ENCODE results near the gene SIRPB1. TPM values are rescaled to one million over a fixed set of nuclear protein-coding genes. Genes with fewer than 3 reads are reported as not detected.
"Not testable (repeated sequence)": the region's sequence is repeated elsewhere in the genome, so short reads cannot be mapped to it uniquely, and the experiment has no call there.

Gene SIRPB1
- total RNA-seq, 1 experiment from 2014 or later: 7.6 TPM

DNA sequence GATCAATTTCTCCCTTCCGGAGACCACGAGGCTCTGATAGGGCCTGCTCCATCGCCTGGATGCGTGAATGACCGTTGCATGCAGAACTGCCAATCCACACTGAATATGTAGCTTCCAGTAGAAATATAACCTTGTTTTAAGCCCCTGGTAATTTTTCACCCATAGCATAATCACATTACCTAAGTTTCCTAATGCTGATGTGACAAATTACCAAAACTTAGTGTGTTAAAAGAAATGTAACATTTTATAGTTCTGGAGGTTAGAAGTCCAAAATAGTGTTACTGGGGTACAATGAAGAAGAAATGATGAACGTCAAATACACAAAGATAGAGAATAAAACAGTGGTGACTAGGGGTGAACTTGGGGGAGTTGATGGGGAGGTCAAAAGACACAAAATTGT lies 40.3 kb downstream of the SIRPB1 start:
- Histone ChIP-seq H3K36me3 (ENCODE audit: low read depth) (no peaks in the 10 kb centered on the region), H3K9me2 (ENCODE audit: insufficient read depth) (no peaks in the 10 kb centered on the region), H3K27me3 (ENCODE audit: insufficient read depth, low read depth) (no peaks in the 10 kb centered on the region), H3K4me3 (no peak overlapping the region), H3K27ac (no peak overlapping the region), H3K79me2 (ENCODE audit: low read depth) (no peaks in the 10 kb centered on the region), H4K20me1 (ENCODE audit: insufficient read depth) (no peaks in the 10 kb centered on the region), H3K9me3 (ENCODE audit: insufficient read depth, low read depth) (no peaks in the 10 kb centered on the region; the same call in 1 of the 2 replicates), H3K4me1 (replicated peaks; ENCODE audit: insufficient read depth) (peaks cover 15% of the 10 kb centered on the region), H3F3A (ENCODE audit: insufficient read depth, low read depth) (peaks cover 8% of the 10 kb centered on the region; the same call in 1 of the 2 replicates), H2AFZ (no peak overlapping the region), H3K4me2 (no peak overlapping the region)
- ChIA-PET POLR2A (ENCODE audit: unreplicated experiment) (no interaction called here), CTCF (no interaction called here)
- intact Hi-C loops (cut with micrococcal nuclease; ENCODE audit: unreplicated experiment): no loop called here
- TF ChIP-seq, protein P1, sequence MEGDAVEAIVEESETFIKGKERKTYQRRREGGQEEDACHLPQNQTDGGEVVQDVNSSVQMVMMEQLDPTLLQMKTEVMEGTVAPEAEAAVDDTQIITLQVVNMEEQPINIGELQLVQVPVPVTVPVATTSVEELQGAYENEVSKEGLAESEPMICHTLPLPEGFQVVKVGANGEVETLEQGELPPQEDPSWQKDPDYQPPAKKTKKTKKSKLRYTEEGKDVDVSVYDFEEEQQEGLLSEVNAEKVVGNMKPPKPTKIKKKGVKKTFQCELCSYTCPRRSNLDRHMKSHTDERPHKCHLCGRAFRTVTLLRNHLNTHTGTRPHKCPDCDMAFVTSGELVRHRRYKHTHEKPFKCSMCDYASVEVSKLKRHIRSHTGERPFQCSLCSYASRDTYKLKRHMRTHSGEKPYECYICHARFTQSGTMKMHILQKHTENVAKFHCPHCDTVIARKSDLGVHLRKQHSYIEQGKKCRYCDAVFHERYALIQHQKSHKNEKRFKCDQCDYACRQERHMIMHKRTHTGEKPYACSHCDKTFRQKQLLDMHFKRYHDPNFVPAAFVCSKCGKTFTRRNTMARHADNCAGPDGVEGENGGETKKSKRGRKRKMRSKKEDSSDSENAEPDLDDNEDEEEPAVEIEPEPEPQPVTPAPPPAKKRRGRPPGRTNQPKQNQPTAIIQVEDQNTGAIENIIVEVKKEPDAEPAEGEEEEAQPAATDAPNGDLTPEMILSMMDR (conservative IDR thresholded peaks at IDR 0.05): no peak
- TF ChIP-seq EZH2 (IDR thresholded peaks at IDR 0.05; ENCODE audit: low read depth): no peak
- no TSS peak for BruUV-seq (replicated peaks)
- peak in 1 of 2 experiments; percentile 18 for DNase-seq

DNA sequence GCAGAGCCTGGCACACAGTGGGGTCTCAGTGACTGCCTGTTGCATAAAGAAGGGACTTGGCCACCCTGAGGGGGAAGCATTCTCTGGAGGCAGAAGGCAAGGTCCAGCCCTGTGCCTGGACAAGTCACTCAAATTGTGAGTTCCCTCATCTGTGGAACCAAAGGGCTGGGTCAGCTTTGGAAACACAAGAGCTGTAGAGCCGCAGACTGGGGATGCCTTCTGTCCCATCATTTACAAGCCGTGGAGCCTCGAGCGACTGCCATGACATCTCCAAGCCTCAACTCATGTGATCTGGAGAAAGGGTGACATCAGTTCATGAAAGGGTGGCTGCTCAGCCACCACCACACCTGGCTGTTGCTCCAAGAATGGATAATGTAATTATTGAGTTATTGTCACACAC lies 41.9 kb downstream of the SIRPB1 start:
- CTCF ChIA-PET: no interaction called here

DNA sequence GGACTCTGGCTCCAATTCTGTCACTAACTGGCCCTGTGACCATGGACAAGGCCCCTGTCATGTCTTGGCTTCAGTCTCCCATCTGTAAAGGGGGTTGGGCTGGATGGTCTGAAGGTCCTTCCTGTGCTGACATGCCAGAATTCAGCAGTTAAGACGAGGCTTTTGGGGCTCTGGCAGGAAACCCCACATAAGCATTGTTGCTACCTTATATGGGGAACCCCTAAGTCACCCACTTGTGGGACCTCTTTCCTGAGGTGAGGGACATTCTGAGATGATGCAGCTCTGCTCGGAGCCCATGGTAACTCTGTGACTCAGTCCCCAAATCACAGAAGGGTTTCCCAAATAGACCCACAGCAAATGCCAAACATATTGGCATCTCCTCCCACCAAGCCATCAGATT lies 42.5 kb downstream of the SIRPB1 start:
- H3K4me2 ChIP-seq; intact Hi-C loops (cut with micrococcal nuclease; ENCODE audit: unreplicated experiment); POLR2A ChIA-PET (ENCODE audit: unreplicated experiment): not testable (repeated sequence)

More for the DNA sequence above, 41.9 kb downstream of the SIRPB1 start:
- H3K36me3 ChIP-seq (ENCODE audit: low read depth): no peaks in the 10 kb centered on the region
- no peak overlapping the region for H2AFZ ChIP-seq
- intact Hi-C loops (cut with micrococcal nuclease; ENCODE audit: unreplicated experiment): no loop called here
- DNase-seq: no peak
- no TSS peak for BruUV-seq (replicated peaks)
- no peaks in the 10 kb centered on the region for H3K79me2 ChIP-seq (ENCODE audit: low read depth)
- TF ChIP-seq, protein P1 (conservative IDR thresholded peaks at IDR 0.05): no peak
- TF ChIP-seq EZH2 (IDR thresholded peaks at IDR 0.05; ENCODE audit: low read depth): no peak
- H3K27ac ChIP-seq: no peak overlapping the region
- H3K4me3 ChIP-seq: no peak overlapping the region
- H4K20me1 ChIP-seq (ENCODE audit: insufficient read depth): no peaks in the 10 kb centered on the region
- POLR2A ChIA-PET (ENCODE audit: unreplicated experiment): no interaction called here
- no peaks in the 10 kb centered on the region for H3K27me3 ChIP-seq (ENCODE audit: insufficient read depth, low read depth)
- H3F3A ChIP-seq (ENCODE audit: insufficient read depth, low read depth): peaks cover 8% of the 10 kb centered on the region; the same call in 1 of the 2 replicates
- peaks cover 15% of the 10 kb centered on the region for H3K4me1 ChIP-seq (replicated peaks; ENCODE audit: insufficient read depth)
- H3K9me3 ChIP-seq (ENCODE audit: insufficient read depth, low read depth): no peaks in the 10 kb centered on the region; the same call in 1 of the 2 replicates
- H3K9me2 ChIP-seq (ENCODE audit: insufficient read depth): no peaks in the 10 kb centered on the region
- H3K4me2 ChIP-seq: no peak overlapping the region

DNA sequence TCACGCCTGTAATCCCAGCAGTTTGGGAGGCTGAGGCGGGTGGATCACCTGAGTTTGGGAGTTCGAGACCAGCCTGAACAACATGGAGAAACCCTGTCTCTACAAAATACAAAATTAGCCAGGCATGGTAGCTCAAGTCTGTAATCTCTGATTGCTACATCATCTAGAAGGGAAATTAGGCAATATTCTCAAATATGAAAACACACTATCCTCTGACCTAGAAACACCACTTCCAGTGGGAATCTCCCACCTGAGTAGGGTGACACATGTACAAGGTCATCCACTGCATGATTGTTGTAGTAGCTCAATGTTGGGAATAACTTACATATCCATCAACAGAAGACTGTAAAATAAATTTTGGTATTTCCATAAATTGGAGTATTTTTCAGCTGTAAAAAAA lies 43.2 kb downstream of the SIRPB1 start:
- H3K4me2 ChIP-seq: peak overlapping the region; percentile 11; the same call in 1 of the 2 replicates
- no peak overlapping the region for H3K4me3 ChIP-seq
- H3K79me2 ChIP-seq (ENCODE audit: low read depth): no peaks in the 10 kb centered on the region
- no peaks in the 10 kb centered on the region for H3K27me3 ChIP-seq (ENCODE audit: insufficient read depth, low read depth)
- no peaks in the 10 kb centered on the region; the same call in 1 of the 2 replicates for H3K9me3 ChIP-seq (ENCODE audit: insufficient read depth, low read depth)
- H3K4me1 ChIP-seq (replicated peaks; ENCODE audit: insufficient read depth): peaks cover 15% of the 10 kb centered on the region
- no peak for DNase-seq
- intact Hi-C loops (cut with micrococcal nuclease; ENCODE audit: unreplicated experiment): no loop called here
- BruUV-seq (replicated peaks): no TSS peak
- H3F3A ChIP-seq (ENCODE audit: insufficient read depth, low read depth): peaks cover 8% of the 10 kb centered on the region; the same call in 1 of the 2 replicates
- no peaks in the 10 kb centered on the region for H3K36me3 ChIP-seq (ENCODE audit: low read depth)
- H4K20me1 ChIP-seq (ENCODE audit: insufficient read depth): no peaks in the 10 kb centered on the region
- TF ChIP-seq, protein P1 (conservative IDR thresholded peaks at IDR 0.05): no peak
- TF ChIP-seq EZH2 (IDR thresholded peaks at IDR 0.05; ENCODE audit: low read depth): no peak
- CTCF ChIA-PET: no interaction called here
- peak overlapping the region; percentile 69 for H3K27ac ChIP-seq
- H2AFZ ChIP-seq: no peak overlapping the region
- POLR2A ChIA-PET (ENCODE audit: unreplicated experiment): no interaction called here
- no peaks in the 10 kb centered on the region for H3K9me2 ChIP-seq (ENCODE audit: insufficient read depth)

More for the DNA sequence above, 42.5 kb downstream of the SIRPB1 start:
- H3K9me2 ChIP-seq (ENCODE audit: insufficient read depth); H3F3A ChIP-seq (ENCODE audit: insufficient read depth, low read depth); H3K36me3 ChIP-seq (ENCODE audit: low read depth); BruUV-seq (replicated peaks); CTCF ChIA-PET; DNase-seq; H3K79me2 ChIP-seq (ENCODE audit: low read depth); H3K9me3 ChIP-seq (ENCODE audit: insufficient read depth, low read depth); H4K20me1 ChIP-seq (ENCODE audit: insufficient read depth); H3K27me3 ChIP-seq (ENCODE audit: insufficient read depth, low read depth); H2AFZ ChIP-seq; H3K4me3 ChIP-seq: not testable (repeated sequence)
- H3K4me1 ChIP-seq (replicated peaks; ENCODE audit: insufficient read depth): peaks cover 15% of the 10 kb centered on the region
- peak overlapping the region; percentile 69; the same call in 1 of the 2 replicates for H3K27ac ChIP-seq

DNA sequence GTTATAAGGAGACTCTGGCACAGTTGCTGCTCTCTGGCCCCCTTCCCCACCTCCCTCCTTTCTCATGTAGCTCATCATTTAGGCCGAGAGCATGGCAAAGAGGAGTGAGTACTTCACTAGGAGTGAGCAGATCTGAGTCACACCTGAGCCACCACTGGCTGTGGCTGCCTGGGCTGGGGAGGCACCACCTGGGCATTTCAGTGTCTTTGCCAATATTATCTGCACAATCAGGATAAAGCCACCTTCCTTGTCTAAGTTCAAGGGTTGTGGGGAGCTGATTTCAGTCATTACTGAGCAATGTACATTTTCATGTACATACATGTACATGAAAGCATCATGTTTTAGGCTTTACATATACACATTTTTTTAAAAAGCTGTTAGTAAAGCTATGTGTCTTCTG lies 43.8 kb downstream of the SIRPB1 start:
- peak overlapping the region; percentile 69 for H3K27ac ChIP-seq
- intact Hi-C loops (cut with micrococcal nuclease; ENCODE audit: unreplicated experiment); H4K20me1 ChIP-seq (ENCODE audit: insufficient read depth); POLR2A ChIA-PET (ENCODE audit: unreplicated experiment); H3K79me2 ChIP-seq (ENCODE audit: low read depth); H3K36me3 ChIP-seq (ENCODE audit: low read depth); H2AFZ ChIP-seq; H3K4me3 ChIP-seq; CTCF ChIA-PET; H3K9me2 ChIP-seq (ENCODE audit: insufficient read depth); BruUV-seq (replicated peaks); H3F3A ChIP-seq (ENCODE audit: insufficient read depth, low read depth); H3K9me3 ChIP-seq (ENCODE audit: insufficient read depth, low read depth); H3K27me3 ChIP-seq (ENCODE audit: insufficient read depth, low read depth): not testable (repeated sequence)
- DNase-seq: peak in 1 of 2 experiments; percentile 53
- peaks cover 17% of the 10 kb centered on the region for H3K4me1 ChIP-seq (replicated peaks; ENCODE audit: insufficient read depth)
- peak overlapping the region; percentile 11; the same call in 1 of the 2 replicates for H3K4me2 ChIP-seq

All from PC-9 (cell line).